ENCODE measurements around the gene BRD3OS. TPM values are rescaled to one million over a fixed set of nuclear protein-coding genes. Genes with fewer than 3 reads are reported as not detected.

BRD3OS gene
- total RNA-seq, 2 experiments from 2014 or later: 13.7 to 21.6 TPM

GRCh38 chr9:134054891-134055811 is 29.9 kb downstream of the BRD3OS start:
- no TSS peak for BruUV-seq (replicated peaks)
- Histone ChIP-seq H4K20me1 (ENCODE audit: insufficient read depth, low read length) (peaks cover 15% of the 10 kb centered on the region), H3K36me3 (ENCODE audit: insufficient read depth, low read length) (no peaks in the 10 kb centered on the region), H3K4me3 (ENCODE audit: low read depth, low read length, poor library complexity, severe bottlenecking) (no peak overlapping the region), H3K4me1 (ENCODE audit: insufficient read depth, low read length, poor library complexity, severe bottlenecking) (peaks cover 7% of the 10 kb centered on the region), H3K9me3 (ENCODE audit: low read length) (no peaks in the 10 kb centered on the region), H3K79me2 (ENCODE audit: insufficient read depth, low read depth, low read length) (no peaks in the 10 kb centered on the region), H3K9me2 (ENCODE audit: insufficient read depth, low read length) (no peaks in the 10 kb centered on the region), H3K4me2 (ENCODE audit: low read length) (no peak overlapping the region), H3K27ac (ENCODE audit: low read depth, low read length, poor library complexity, severe bottlenecking) (no peak overlapping the region), H2AFZ (ENCODE audit: low read length) (no peak overlapping the region)
- ChIA-PET CTCF (ENCODE audit: unreplicated experiment) (no interaction called here), POLR2A (no interaction called here)
- DNase-seq (ENCODE audit: low spot score): no peak
- no peak for TF ChIP-seq EZH2phosphoT487 (IDR thresholded peaks at IDR 0.05; ENCODE audit: borderline replicate concordance, low read depth, low read length)
- TF ChIP-seq, protein P1, sequence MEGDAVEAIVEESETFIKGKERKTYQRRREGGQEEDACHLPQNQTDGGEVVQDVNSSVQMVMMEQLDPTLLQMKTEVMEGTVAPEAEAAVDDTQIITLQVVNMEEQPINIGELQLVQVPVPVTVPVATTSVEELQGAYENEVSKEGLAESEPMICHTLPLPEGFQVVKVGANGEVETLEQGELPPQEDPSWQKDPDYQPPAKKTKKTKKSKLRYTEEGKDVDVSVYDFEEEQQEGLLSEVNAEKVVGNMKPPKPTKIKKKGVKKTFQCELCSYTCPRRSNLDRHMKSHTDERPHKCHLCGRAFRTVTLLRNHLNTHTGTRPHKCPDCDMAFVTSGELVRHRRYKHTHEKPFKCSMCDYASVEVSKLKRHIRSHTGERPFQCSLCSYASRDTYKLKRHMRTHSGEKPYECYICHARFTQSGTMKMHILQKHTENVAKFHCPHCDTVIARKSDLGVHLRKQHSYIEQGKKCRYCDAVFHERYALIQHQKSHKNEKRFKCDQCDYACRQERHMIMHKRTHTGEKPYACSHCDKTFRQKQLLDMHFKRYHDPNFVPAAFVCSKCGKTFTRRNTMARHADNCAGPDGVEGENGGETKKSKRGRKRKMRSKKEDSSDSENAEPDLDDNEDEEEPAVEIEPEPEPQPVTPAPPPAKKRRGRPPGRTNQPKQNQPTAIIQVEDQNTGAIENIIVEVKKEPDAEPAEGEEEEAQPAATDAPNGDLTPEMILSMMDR (conservative IDR thresholded peaks at IDR 0.05; ENCODE audit: low read length): no peak
- intact Hi-C loops (cut with micrococcal nuclease; ENCODE audit: unreplicated experiment): no loop called here

- no peaks in the 10 kb centered on the region for H3K9me3 ChIP-seq (ENCODE audit: low read length)
- CTCF ChIA-PET (ENCODE audit: unreplicated experiment): no interaction called here
- no peaks in the 10 kb centered on the region for H3K9me2 ChIP-seq (ENCODE audit: insufficient read depth, low read length)
- H2AFZ ChIP-seq (ENCODE audit: low read length): no peak overlapping the region
- no peaks in the 10 kb centered on the region for H3K79me2 ChIP-seq (ENCODE audit: insufficient read depth, low read depth, low read length)
- no peak overlapping the region for H3K4me2 ChIP-seq (ENCODE audit: low read length)
- BruUV-seq (replicated peaks): no TSS peak
- H3K27ac ChIP-seq (ENCODE audit: low read depth, low read length, poor library complexity, severe bottlenecking): no peak overlapping the region
- intact Hi-C loops (cut with micrococcal nuclease; ENCODE audit: unreplicated experiment): no loop called here
- POLR2A ChIA-PET: no interaction called here
- peaks cover 14% of the 10 kb centered on the region for H3K4me1 ChIP-seq (ENCODE audit: insufficient read depth, low read length, poor library complexity, severe bottlenecking)
- no peak overlapping the region for H3K4me3 ChIP-seq (ENCODE audit: low read depth, low read length, poor library complexity, severe bottlenecking)
- DNase-seq (ENCODE audit: low spot score): no peak
- peaks cover 19% of the 10 kb centered on the region for H4K20me1 ChIP-seq (ENCODE audit: insufficient read depth, low read length)
- H3K36me3 ChIP-seq (ENCODE audit: insufficient read depth, low read length): no peaks in the 10 kb centered on the region
- TF ChIP-seq, protein P1 (conservative IDR thresholded peaks at IDR 0.05; ENCODE audit: low read length): no peak
- no peak for TF ChIP-seq EZH2phosphoT487 (IDR thresholded peaks at IDR 0.05; ENCODE audit: borderline replicate concordance, low read depth, low read length)
Observed at GRCh38 chr9:134055981-134056461, 30.7 kb downstream of the BRD3OS start.

All from OCI-LY7 (cell line).